Measurements from ENCODE around the gene AGBL1.

- TF ChIP-seq CTCF (conservative IDR thresholded peaks at IDR 0.05 in 1 of 2, IDR thresholded peaks at IDR 0.05 in 1 of 2; ENCODE audit: extremely low read depth in 1 of 2, insufficient read depth in 1 of 2, low read depth in 1 of 2, low read length in 2 of 2) (no peak), EZH2 (IDR thresholded peaks at IDR 0.05; ENCODE audit: borderline replicate concordance, low read length) (no peak)
These were observed 44.8 kb upstream of the AGBL1 start for GRCh38 chr15:86034904-86035303.
